GM13976 (cell line): ENCODE data around the gene SORBS1.

Experiments used
- DNase-seq: peaks from one replicate; pipeline ENCODE4 v3.0.0; 2012; ENCODE audit warnings: low spot score
- in situ Hi-C: fragments of 300-500 bp; cut with MboI; formaldehyde crosslinking; loops from one replicate; pipeline ENCODE4 v1.12.0; 2022; ENCODE audit warnings: low sequenced_read_pairs, mixed read lengths, inconsistent platforms; ENCODE audit not compliant: unreplicated experiment
- TF ChIP-seq, protein P1 (sequence below): IDR thresholded peaks from 2 replicates; pipeline ENCODE4 v1.5.1; 2012; ENCODE audit warnings: borderline replicate concordance, mild to moderate bottlenecking; ENCODE audit not compliant: insufficient read depth; ENCODE audit errors: extremely low read depth, missing control alignments, control extremely low read depth

SORBS1 gene

GRCh38 chr10:95382174-95382573 is 179.0 kb downstream of the SORBS1 start:
- DNase-seq: no peak
- in situ Hi-C loops: no loop called here
- TF ChIP-seq, protein P1, sequence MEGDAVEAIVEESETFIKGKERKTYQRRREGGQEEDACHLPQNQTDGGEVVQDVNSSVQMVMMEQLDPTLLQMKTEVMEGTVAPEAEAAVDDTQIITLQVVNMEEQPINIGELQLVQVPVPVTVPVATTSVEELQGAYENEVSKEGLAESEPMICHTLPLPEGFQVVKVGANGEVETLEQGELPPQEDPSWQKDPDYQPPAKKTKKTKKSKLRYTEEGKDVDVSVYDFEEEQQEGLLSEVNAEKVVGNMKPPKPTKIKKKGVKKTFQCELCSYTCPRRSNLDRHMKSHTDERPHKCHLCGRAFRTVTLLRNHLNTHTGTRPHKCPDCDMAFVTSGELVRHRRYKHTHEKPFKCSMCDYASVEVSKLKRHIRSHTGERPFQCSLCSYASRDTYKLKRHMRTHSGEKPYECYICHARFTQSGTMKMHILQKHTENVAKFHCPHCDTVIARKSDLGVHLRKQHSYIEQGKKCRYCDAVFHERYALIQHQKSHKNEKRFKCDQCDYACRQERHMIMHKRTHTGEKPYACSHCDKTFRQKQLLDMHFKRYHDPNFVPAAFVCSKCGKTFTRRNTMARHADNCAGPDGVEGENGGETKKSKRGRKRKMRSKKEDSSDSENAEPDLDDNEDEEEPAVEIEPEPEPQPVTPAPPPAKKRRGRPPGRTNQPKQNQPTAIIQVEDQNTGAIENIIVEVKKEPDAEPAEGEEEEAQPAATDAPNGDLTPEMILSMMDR: no peak

- in situ Hi-C loops: no loop called here
- DNase-seq: no peak
- TF ChIP-seq, protein P1: no peak
Measured at GRCh38 chr10:95377950-95378349, 183.2 kb downstream of the SORBS1 start.

GRCh38 chr10:95375418-95375817 is 185.8 kb downstream of the SORBS1 start:
- no peak for DNase-seq
- TF ChIP-seq, protein P1: no peak
- in situ Hi-C loops: no loop called here

GRCh38 chr10:95374597-95375209 is 186.5 kb downstream of the SORBS1 start:
- TF ChIP-seq, protein P1: peak; percentile 90
- in situ Hi-C loops: loop anchor here (25.0 kb wide), 1 partner anchor 737 kb away; no protein-coding TSS in a partner anchor
- peak; percentile 73 for DNase-seq

- in situ Hi-C loops: loop anchor here (25.0 kb wide), 1 partner anchor 736 kb away; no protein-coding TSS in a partner anchor
- no peak for DNase-seq
- TF ChIP-seq, protein P1: no peak
Measured at GRCh38 chr10:95373660-95374059, 187.5 kb downstream of the SORBS1 start.

DNA sequence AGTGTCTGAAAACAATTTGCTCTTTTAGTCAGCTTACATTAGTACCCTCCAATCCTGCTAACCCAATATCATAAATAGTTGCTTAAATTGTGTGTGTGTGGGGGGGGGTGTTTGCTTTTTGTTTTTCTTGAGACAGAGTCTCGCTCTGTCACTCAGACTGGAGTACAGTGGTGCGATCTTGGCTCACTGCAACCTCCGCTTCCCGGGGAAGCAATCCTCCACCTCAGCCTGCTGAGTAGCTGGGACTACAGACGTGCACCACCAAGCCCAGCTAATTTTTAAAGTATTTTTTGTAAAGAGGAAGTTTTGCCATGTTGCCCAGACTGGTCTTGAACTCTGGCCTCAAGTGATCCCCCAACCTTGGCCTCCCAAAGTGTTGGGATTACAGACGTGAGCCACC is 196.8 kb downstream of the SORBS1 start:
- TF ChIP-seq, protein P1: no peak
- in situ Hi-C loops: loop anchor here (5.0 to 25.0 kb wide), 4 partner anchors 110 to 727 kb away; partner anchors contain the start of gene ACSM6
- DNase-seq: no peak
